ENCODE measurements around the gene SMIM5.

Gene SMIM5

DNA sequence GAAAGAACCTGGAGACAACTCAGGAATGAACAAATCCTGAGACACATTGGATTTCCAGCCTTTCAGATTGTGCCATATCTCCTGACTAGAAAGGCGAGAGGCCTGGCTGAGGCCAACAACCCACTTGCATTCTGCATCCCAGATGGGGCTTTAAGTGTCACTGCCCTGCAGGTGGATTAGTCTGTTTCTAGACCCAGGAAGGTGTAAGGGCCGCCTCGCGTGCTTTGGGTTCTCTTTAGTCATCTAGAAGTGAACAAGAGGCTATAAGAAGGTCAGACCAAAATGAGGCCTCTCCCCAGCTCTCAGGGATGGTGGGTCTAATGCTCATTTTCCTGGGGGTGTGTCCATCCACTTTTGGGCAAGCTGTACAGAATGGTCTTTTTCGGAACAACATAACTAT lies 38.8 kb downstream of the SMIM5 start:
- no peak for DNase-seq

DNA sequence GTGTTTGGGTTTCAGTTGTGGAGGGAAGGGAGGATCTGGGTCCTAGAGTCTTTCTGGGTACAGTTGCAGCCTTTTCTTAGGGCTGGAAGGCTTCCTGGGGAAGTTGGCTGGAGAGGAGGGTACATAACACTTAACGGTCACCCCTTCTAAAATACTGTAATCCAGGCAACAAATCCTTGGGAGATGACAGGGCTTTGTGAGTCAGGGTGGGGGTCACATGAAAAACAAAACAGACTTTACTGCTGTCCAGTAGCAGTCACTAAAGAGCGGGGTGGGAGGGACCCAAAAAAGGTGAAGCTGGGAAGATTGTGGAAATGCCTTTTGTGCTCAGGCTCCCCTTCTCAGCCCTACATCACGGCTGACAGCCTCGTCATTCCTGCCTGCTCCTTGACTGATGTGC lies 40.3 kb downstream of the SMIM5 start:
- DNase-seq = no peak

- DNase-seq = no peak
Measured at GRCh38 chr17:75676461-75676860, 43.2 kb downstream of the SMIM5 start.

DNA sequence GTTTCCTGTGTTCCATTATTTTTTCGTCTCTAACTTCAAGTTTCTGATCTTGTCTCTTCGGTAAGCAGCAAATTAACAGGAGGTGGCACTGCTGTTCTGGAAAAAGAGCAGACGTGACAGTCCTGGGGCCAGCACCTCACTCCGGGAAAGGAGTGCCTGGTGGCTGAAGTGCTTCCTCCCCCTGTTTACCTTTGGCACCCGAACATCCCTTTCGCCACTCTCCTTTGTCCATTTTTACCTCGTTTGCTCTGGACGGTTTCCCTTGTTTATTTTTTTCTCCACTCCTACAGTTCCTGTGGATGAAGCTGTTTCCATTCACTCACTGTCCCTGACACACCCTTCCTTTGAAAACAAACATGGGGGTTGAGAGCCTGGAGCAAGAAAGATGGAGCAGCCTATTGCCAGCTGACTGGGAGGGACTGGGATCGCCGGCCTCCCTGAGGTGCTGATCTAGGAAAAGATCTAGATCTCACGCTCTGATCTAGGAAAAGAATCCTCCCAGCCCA lies 46.5 kb downstream of the SMIM5 start:
- DNase-seq = no peak

- no peak for DNase-seq
Measured at GRCh38 chr17:75680431-75680830, 47.2 kb downstream of the SMIM5 start.

GRCh38 chr17:75681289-75681688 lies 48.1 kb downstream of the SMIM5 start:
- no peak for DNase-seq

DNA sequence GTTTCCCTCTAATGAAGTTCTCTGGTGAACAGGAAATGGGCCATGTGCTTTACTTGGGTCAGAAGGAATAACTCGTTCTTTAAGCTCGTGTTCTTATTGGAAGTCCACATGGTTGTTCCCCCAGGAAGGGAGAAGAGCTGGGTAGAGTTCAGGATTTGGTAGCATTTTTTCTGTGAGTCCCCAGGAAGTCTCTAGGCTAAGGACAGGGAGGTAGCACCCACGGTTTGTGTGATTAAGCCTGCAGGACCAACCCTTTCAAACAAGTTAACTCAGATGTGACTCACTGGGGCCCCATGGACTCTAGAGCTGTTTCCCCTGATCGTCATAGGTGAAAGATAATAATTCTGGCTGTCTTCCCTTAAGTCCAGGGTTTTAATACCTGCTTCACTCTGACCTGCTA lies 50.3 kb downstream of the SMIM5 start:
- no peak for DNase-seq

- DNase-seq = no peak
Measured at GRCh38 chr17:75684249-75684648, 51.0 kb downstream of the SMIM5 start.

DNA sequence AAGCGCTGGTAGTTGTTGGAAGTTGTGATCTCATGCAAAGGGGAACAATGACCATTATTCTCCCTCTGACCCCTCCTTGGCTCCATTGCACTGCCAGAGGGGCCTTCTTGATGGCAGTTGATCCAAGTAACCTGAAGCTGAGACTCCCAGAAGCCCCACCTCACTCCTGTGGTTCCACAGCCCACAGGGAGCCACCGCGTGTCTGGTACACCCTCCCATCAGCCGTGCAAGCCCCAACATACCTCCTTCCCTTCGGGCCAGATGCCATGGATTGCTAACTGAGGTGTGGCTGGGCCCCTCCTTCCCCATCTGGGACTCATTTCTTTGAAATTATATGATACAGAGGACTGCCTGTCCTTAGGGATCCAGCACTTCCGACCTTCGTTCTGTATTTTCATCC lies 51.7 kb downstream of the SMIM5 start:
- DNase-seq = no peak

DNA sequence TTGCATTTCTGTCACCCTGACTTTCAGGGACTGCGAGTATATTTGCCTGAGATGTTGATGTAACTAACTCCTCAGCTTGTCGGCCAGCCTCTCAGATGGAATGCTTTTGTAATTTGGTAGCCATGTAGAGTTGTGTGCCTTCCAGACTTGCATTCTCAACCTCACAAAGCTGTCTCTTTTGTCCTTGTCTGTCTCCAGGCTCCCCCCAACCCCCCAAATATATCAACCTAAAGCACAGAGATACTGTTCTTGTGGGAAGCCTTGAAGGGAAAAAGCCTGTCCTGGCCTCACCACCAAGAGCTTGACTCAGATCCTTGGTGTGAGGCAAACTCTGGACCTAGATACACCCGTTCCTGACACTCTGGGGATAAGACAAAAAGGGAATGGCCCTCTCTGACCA lies 52.3 kb downstream of the SMIM5 start:
- no peak for DNase-seq

- DNase-seq = no peak
Measured at GRCh38 chr17:75688209-75688825, 55.1 kb downstream of the SMIM5 start.

- peak; percentile 56 for DNase-seq
Measured at GRCh38 chr17:75689441-75689873, 56.2 kb downstream of the SMIM5 start.

All from stimulated activated CD4-positive, alpha-beta T cell treated with anti-CD3 and anti-CD28 coated beads, Interleukin-1b, Interleukin-23, amount 100 ng/mL, for 48 hours (primary cell).